IMR-90 (cell line): ENCODE data around the gene TM9SF4. TPM values are rescaled to one million over a fixed set of nuclear protein-coding genes. Genes with fewer than 3 reads are reported as not detected.

Experiments used
- ATAC-seq: fragments of 200-7000 bp; cut with Tn5 transposase; 2 replicates; pipeline ENCODE4 v1.9.1; 2020; ENCODE audit warnings: low read depth, mild to moderate bottlenecking, moderate library complexity
- BruUV-seq: library from RNA; stranded (reverse); fragments of 400-500 nt; replicated peaks from 2 replicates; lab custom pipeline; 2021; lab: Mats Ljungman, UMichigan
- CTCF ChIA-PET: fragments of 300-600 bp; formaldehyde crosslinking; extraction: SDS; loops from one replicate; lab custom pipeline; 2021; ENCODE audit warnings: antibody characterized with exemption; lab: Yijun Ruan, JAX
- POLR2A ChIA-PET: fragments of 300-600 bp; sonication (Branson Sonifier 250); formaldehyde crosslinking; loops from one replicate; lab custom pipeline; 2022; ENCODE audit warnings: antibody characterized with exemption; ENCODE audit not compliant: unreplicated experiment; lab: Charles Lee
- DNase-seq: peaks from one replicate; pipeline ENCODE4 v3.0.0; 2013
- H2AFZ ChIP-seq: replicated peaks from 2 replicates; pipeline ENCODE3; 2013; ENCODE audit warnings: low read length, mild to moderate bottlenecking; ENCODE audit not compliant: poor library complexity
- H2AK5ac ChIP-seq: 2 replicates; pipeline ENCODE4 v1.6.1; 2013; ENCODE audit warnings: low read depth, low read length, inconsistent platforms
- H2AK9ac ChIP-seq: replicated peaks from 2 replicates; pipeline ENCODE3; 2013; ENCODE audit warnings: mild to moderate bottlenecking, low read depth, low read length, moderate library complexity; ENCODE audit not compliant: poor library complexity
- H2BK120ac ChIP-seq: 2 replicates; pipeline ENCODE4 v1.6.1; 2013; ENCODE audit warnings: low read depth, low read length, inconsistent platforms
- H2BK15ac ChIP-seq: 3 replicates; pipeline ENCODE4 v1.6.1; 2013; ENCODE audit warnings: low read depth, low read length, inconsistent platforms
- H2BK20ac ChIP-seq: 2 replicates; pipeline ENCODE4 v1.6.1; 2013; ENCODE audit warnings: low read depth, mild to moderate bottlenecking, inconsistent platforms, low read length, moderate library complexity
- H2BK5ac ChIP-seq: 2 replicates; pipeline ENCODE4 v1.6.1; 2013; ENCODE audit warnings: mild to moderate bottlenecking, low read depth, low read length, inconsistent platforms; ENCODE audit not compliant: poor library complexity, severe bottlenecking
- H3K14ac ChIP-seq: replicated peaks from 2 replicates; pipeline ENCODE4 v1.6.1; 2013; ENCODE audit warnings: low read depth, low read length, inconsistent platforms
- H3K18ac ChIP-seq: 2 replicates; pipeline ENCODE4 v1.6.1; 2013; ENCODE audit warnings: low read depth, low read length, control low read depth
- H3K23ac ChIP-seq: 2 replicates; pipeline ENCODE4 v1.6.1; 2013; ENCODE audit warnings: low read depth, low read length, inconsistent platforms
- H3K27ac ChIP-seq: 2 replicates; pipeline ENCODE4 v1.5.1; 2013; ENCODE audit warnings: mild to moderate bottlenecking, control low read depth, low read length; ENCODE audit not compliant: insufficient read depth
- H3K27me3 ChIP-seq: 2 replicates; pipeline ENCODE4 v1.6.1; 2013; ENCODE audit warnings: low read length; ENCODE audit not compliant: control insufficient read depth, insufficient read depth
- H3K36me3 ChIP-seq: 2 replicates; pipeline ENCODE4 v1.6.1; 2013; ENCODE audit warnings: low read length, mixed read lengths; ENCODE audit not compliant: control insufficient read depth, insufficient read depth
- H3K4ac ChIP-seq: 2 replicates; pipeline ENCODE4 v1.6.1; 2013; ENCODE audit warnings: low read depth, low read length, inconsistent platforms
- H3K4me1 ChIP-seq: 2 replicates; pipeline ENCODE4 v1.6.1; 2013; ENCODE audit warnings: low read length, mixed read lengths; ENCODE audit not compliant: control insufficient read depth, insufficient read depth
- H3K4me2 ChIP-seq: 2 replicates; pipeline ENCODE4 v1.6.1; 2013; ENCODE audit warnings: low read depth, mild to moderate bottlenecking, control low read depth, low read length, moderate library complexity
- H3K4me3 ChIP-seq: 2 replicates; pipeline ENCODE4 v1.5.1; 2013; ENCODE audit warnings: low read depth, mild to moderate bottlenecking, control low read depth, low read length, moderate library complexity; ENCODE audit not compliant: insufficient read depth
- H3K56ac ChIP-seq: 2 replicates; pipeline ENCODE4 v1.6.1; 2013; ENCODE audit warnings: low read length, inconsistent platforms; ENCODE audit not compliant: insufficient read depth; ENCODE audit errors: extremely low read depth
- H3K79me1 ChIP-seq, 2 experiments: 2 replicates each; pipeline ENCODE4 v1.6.1; 2013; ENCODE audit warnings: low read length in 2 of 2, inconsistent platforms in 1 of 2, low read depth in 1 of 2
- H3K9ac ChIP-seq: 2 replicates; pipeline ENCODE4 v1.6.1; 2013; ENCODE audit warnings: low read depth, low read length, control low read depth
- H3K9me1 ChIP-seq: 2 replicates; pipeline ENCODE4 v1.6.1; 2013; ENCODE audit warnings: low read length, inconsistent platforms; ENCODE audit not compliant: insufficient read depth
- H3K9me3 ChIP-seq: 2 replicates; pipeline ENCODE4 v1.6.1; 2013; ENCODE audit warnings: low read length; ENCODE audit not compliant: control insufficient read depth, insufficient read depth
- H4K20me1 ChIP-seq: 2 replicates; pipeline ENCODE4 v1.6.1; 2013; ENCODE audit warnings: low read length, inconsistent platforms; ENCODE audit not compliant: insufficient read depth
- H4K5ac ChIP-seq: 2 replicates; pipeline ENCODE4 v1.6.1; 2013; ENCODE audit warnings: mild to moderate bottlenecking, low read depth, low read length, control low read depth
- H4K8ac ChIP-seq, 2 experiments: 2 replicates each; pipeline ENCODE4 v1.6.1; 2013; ENCODE audit warnings: low read depth in 2 of 2, low read length in 2 of 2, control low read depth in 1 of 2, inconsistent platforms in 1 of 2
- H4K91ac ChIP-seq: 2 replicates; pipeline ENCODE4 v1.6.1; 2013; ENCODE audit warnings: low read depth, low read length, inconsistent platforms; ENCODE audit not compliant: insufficient read depth
- CEBPB ChIP-seq: IDR thresholded peaks from 2 replicates; pipeline ENCODE4 v1.6.1; 2012; ENCODE audit warnings: low read depth, low read length, improper control_type of control experiment
- CTCF ChIP-seq: conservative IDR thresholded peaks from 2 replicates; pipeline ENCODE4 v1.5.1; 2012; ENCODE audit warnings: mild to moderate bottlenecking, low read depth, low read length, improper control_type of control experiment
- FOS ChIP-seq: fragments of 150-350 bp; IDR thresholded peaks from 2 replicates; pipeline ENCODE4 v1.6.1; 2016; ENCODE audit warnings: low read depth, low read length
- RFX5 ChIP-seq: IDR thresholded peaks from 2 replicates; pipeline ENCODE4 v1.8.0; 2012; ENCODE audit warnings: low read depth, mild to moderate bottlenecking, low read length, moderate library complexity
- USF2 ChIP-seq: fragments of 150-350 bp; IDR thresholded peaks from 2 replicates; pipeline ENCODE4 v1.6.1; 2017; ENCODE audit warnings: mild to moderate bottlenecking, antibody characterized with exemption, low read length, low read depth
- WGBS, 2 experiments: methylation state at CpG; one replicate each; pipeline versions ENCODE4 v1.1.5 to v1.1.7; 2013; ENCODE audit warnings: missing lambda C conversion rate in 2 of 2; ENCODE audit not compliant: insufficient read length in 1 of 2; ENCODE audit errors: extremely low coverage in 2 of 2; 5-methylcytosine and 5-hydroxymethylcytosine counted together
- dilution Hi-C: fragments of 300-500 bp; cut with HindIII; formaldehyde crosslinking; loops from one replicate; pipeline ENCODE4 v1.14.3; 2018; ENCODE audit warnings: low sequenced_read_pairs; ENCODE audit not compliant: unreplicated experiment
- in situ Hi-C: fragments of 300-500 bp; cut with MboI; formaldehyde crosslinking; loops from 3 replicates; pipeline ENCODE4 v1.14.3; 2019; ENCODE audit warnings: low sequenced_read_pairs, inconsistent platforms, mixed read lengths
- intact Hi-C: fragments of 100-400 bp; cut with micrococcal nuclease; formaldehyde crosslinking; loops from 2 replicates; pipeline ENCODE4 v1.10.0; 2022
- polyA plus RNA-seq, 3 experiments: library from polyadenylated mRNA; depleted of rRNA; stranded (reverse); fragments of >200 nt; gene quantifications; 2 replicates each; pipeline ENCODE4 v1.2.3, GENCODE V29; 2012; ENCODE audit warnings: low replicate concordance in 1 of 3
- total RNA-seq: library from RNA; depleted of rRNA; stranded (reverse); fragments of >200 nt; gene quantifications from 2 replicates; pipeline ENCODE4 v1.2.3, GENCODE V29; 2012

Gene TM9SF4
- total and polyA plus RNA-seq, 2 of the 4 experiments (the other 2 are of a cell fraction) = 35.3 to 59.1 TPM

GRCh38 chr20:32193996-32194395 lies 84.5 kb downstream of the TM9SF4 start:
- Histone ChIP-seq H4K91ac (no peak overlapping the region), H2BK5ac (no peak overlapping the region), H3K4ac (no peak overlapping the region), H3K36me3 (peaks cover 36% of the 10 kb centered on the region), H2AK5ac (no peak overlapping the region), H3K9me1 (peaks cover 15% of the 10 kb centered on the region), H3K9ac (no peak overlapping the region), H3K14ac (no peak overlapping the region), H3K4me3 (no peak overlapping the region), H3K4me2 (no peak overlapping the region), H3K79me1 (peaks cover 13 to 47% of the 10 kb centered on the region in 2 experiments; a peak in 3 of 4 replicates), H3K18ac (no peak overlapping the region), H2BK120ac (no peak overlapping the region), H4K20me1 (peaks cover 6% of the 10 kb centered on the region), H3K27ac (no peak overlapping the region), H2AK9ac (no peak overlapping the region), H3K23ac (no peak overlapping the region), H3K27me3 (no peaks in the 10 kb centered on the region), H2AFZ (no peak overlapping the region), H4K5ac (no peak overlapping the region), H2BK15ac (no peak overlapping the region), H4K8ac (no peak overlapping the region), H3K4me1 (peaks cover 8% of the 10 kb centered on the region), H2BK20ac (no peak overlapping the region), H3K56ac (no peak overlapping the region), H3K9me3 (no peaks in the 10 kb centered on the region)
- DNase-seq = no peak
- no peak for TF ChIP-seq CTCF
- no peak for TF ChIP-seq FOS
- no peak for TF ChIP-seq RFX5
- TF ChIP-seq USF2 = no peak
- no peak for TF ChIP-seq CEBPB
- in situ Hi-C loops (no loop called here), dilution Hi-C loops (no loop called here), intact Hi-C loops (no loop called here)
- ChIA-PET CTCF (no interaction called here), POLR2A (no interaction called here)
- ATAC-seq = no peak
- no TSS peak for BruUV-seq
- no CpG with 5 or more reads among the region's 6 CpGs for WGBS, 2 experiments
